ENCODE results near the gene STYK1.
A peak's percentile ranks its signal among the peaks of the same experiment; 100 is the strongest.

Gene STYK1

DNA sequence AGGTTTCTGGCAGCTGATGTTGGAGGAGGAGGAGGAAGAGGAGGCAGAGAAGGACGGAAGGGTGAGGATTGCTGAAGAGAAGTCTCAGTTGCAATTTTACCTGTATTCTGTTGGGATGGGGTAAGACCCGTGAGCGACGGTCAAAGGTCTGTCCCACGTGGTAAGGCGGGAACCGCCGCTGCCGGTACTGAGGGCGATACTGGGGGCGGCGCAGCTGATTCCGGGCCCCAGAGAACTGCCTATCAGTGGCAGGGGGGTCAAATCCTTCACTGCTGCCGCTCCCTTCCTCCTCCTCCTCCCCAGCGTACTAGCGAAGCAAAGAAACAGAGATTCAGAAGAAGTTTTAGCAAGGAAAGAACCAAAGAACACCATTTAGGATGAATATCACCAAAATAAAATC, 36.0 kb upstream of the STYK1 start:
- TF ChIP-seq, protein P1, sequence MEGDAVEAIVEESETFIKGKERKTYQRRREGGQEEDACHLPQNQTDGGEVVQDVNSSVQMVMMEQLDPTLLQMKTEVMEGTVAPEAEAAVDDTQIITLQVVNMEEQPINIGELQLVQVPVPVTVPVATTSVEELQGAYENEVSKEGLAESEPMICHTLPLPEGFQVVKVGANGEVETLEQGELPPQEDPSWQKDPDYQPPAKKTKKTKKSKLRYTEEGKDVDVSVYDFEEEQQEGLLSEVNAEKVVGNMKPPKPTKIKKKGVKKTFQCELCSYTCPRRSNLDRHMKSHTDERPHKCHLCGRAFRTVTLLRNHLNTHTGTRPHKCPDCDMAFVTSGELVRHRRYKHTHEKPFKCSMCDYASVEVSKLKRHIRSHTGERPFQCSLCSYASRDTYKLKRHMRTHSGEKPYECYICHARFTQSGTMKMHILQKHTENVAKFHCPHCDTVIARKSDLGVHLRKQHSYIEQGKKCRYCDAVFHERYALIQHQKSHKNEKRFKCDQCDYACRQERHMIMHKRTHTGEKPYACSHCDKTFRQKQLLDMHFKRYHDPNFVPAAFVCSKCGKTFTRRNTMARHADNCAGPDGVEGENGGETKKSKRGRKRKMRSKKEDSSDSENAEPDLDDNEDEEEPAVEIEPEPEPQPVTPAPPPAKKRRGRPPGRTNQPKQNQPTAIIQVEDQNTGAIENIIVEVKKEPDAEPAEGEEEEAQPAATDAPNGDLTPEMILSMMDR (IDR thresholded peaks at IDR 0.05; ENCODE audit: low read length, missing control alignments): no peak
- DNase-seq (ENCODE audit: low read depth): no peak
- H3K4me3 ChIP-seq (replicated peaks; ENCODE audit: low read depth, low read length): no peak overlapping the region

GRCh38 chr12:10708862-10709261, 35.0 kb upstream of the STYK1 start:
- TF ChIP-seq, protein P1 (IDR thresholded peaks at IDR 0.05; ENCODE audit: low read length, missing control alignments): no peak
- H3K4me3 ChIP-seq (replicated peaks; ENCODE audit: low read depth, low read length): no peak overlapping the region
- DNase-seq (ENCODE audit: low read depth): no peak

- H3K4me3 ChIP-seq (replicated peaks; ENCODE audit: low read depth, low read length): no peak overlapping the region
- TF ChIP-seq, protein P1 (IDR thresholded peaks at IDR 0.05; ENCODE audit: low read length, missing control alignments): no peak
- peak; percentile 56 for DNase-seq (ENCODE audit: low read depth)
Measured at GRCh38 chr12:10705655-10706054, 31.8 kb upstream of the STYK1 start.

- TF ChIP-seq, protein P1 (IDR thresholded peaks at IDR 0.05; ENCODE audit: low read length, missing control alignments): no peak
- H3K4me3 ChIP-seq (replicated peaks; ENCODE audit: low read depth, low read length): no peak overlapping the region
- no peak for DNase-seq (ENCODE audit: low read depth)
Measured at GRCh38 chr12:10701843-10702242, 28.0 kb upstream of the STYK1 start.

- TF ChIP-seq, protein P1 (IDR thresholded peaks at IDR 0.05; ENCODE audit: low read length, missing control alignments): no peak
- no peak overlapping the region for H3K4me3 ChIP-seq (replicated peaks; ENCODE audit: low read depth, low read length)
- no peak for DNase-seq (ENCODE audit: low read depth)
Measured at GRCh38 chr12:10701131-10701681, 27.4 kb upstream of the STYK1 start.

DNA sequence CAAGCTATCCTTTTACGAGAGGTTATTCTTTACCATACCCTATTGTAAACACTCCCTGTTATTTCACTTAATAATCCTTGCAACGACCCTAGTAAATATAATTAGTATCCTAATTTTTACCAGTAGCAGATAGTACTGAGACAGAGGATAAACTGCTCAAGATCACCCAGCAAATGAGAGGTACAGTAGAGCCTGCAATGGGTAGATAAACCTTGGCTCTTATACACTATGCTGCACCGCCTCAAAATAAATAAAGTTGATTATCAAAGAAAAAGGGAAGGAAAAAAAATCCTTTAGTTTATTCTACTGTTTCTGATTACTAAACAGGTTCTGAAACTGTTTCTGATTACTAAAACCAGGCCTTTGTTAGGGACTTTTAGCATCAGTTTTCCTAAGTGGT, 26.7 kb upstream of the STYK1 start:
- TF ChIP-seq, protein P1 (IDR thresholded peaks at IDR 0.05; ENCODE audit: low read length, missing control alignments): no peak
- H3K4me3 ChIP-seq (replicated peaks; ENCODE audit: low read depth, low read length): no peak overlapping the region
- no peak for DNase-seq (ENCODE audit: low read depth)

GRCh38 chr12:10697862-10698261, 24.0 kb upstream of the STYK1 start:
- TF ChIP-seq, protein P1 (IDR thresholded peaks at IDR 0.05; ENCODE audit: low read length, missing control alignments): no peak
- no peak overlapping the region for H3K4me3 ChIP-seq (replicated peaks; ENCODE audit: low read depth, low read length)
- no peak for DNase-seq (ENCODE audit: low read depth)

All from fibroblast of pulmonary artery (primary cell).